Endothelial cell (in vitro differentiated cells): Measurements from ENCODE around the gene DAAM1. TPM values are rescaled to one million over a fixed set of nuclear protein-coding genes. Genes with fewer than 3 reads are reported as not detected.

Experiments used
- DNase-seq: peaks from one replicate; pipeline ENCODE4 v3.0.0; 2021; ENCODE audit warnings: low spot score
- H3K27ac Mint-ChIP-seq: one replicate; pipeline ENCODE4 v1.8.0; 2021; ENCODE audit warnings: mixed read lengths, inconsistent platforms; ENCODE audit not compliant: unreplicated experiment
- H3K27me3 Mint-ChIP-seq: one replicate; pipeline ENCODE4 v1.8.0; 2021; ENCODE audit warnings: mild to moderate bottlenecking, moderate library complexity, mixed read lengths, inconsistent platforms; ENCODE audit not compliant: unreplicated experiment
- H3K36me3 Mint-ChIP-seq: one replicate; pipeline ENCODE4 v1.8.0; 2021; ENCODE audit warnings: mild to moderate bottlenecking, low read depth, mixed read lengths, inconsistent platforms; ENCODE audit not compliant: unreplicated experiment
- H3K4me1 Mint-ChIP-seq: one replicate; pipeline ENCODE4 v1.8.0; 2021; ENCODE audit warnings: mild to moderate bottlenecking, mixed read lengths, inconsistent platforms; ENCODE audit not compliant: unreplicated experiment
- H3K4me3 Mint-ChIP-seq: one replicate; pipeline ENCODE4 v1.8.0; 2021; ENCODE audit warnings: mild to moderate bottlenecking, mixed read lengths, inconsistent platforms; ENCODE audit not compliant: unreplicated experiment
- H3K9me3 Mint-ChIP-seq: one replicate; pipeline ENCODE4 v1.8.0; 2021; ENCODE audit warnings: mixed read lengths, inconsistent platforms; ENCODE audit not compliant: unreplicated experiment
- CTCF ChIP-seq: fragments of 200-600 bp; sonication (generic); IDR thresholded peaks from one replicate; pipeline ENCODE4 v1.5.0; 2021; ENCODE audit warnings: antibody characterized with exemption; ENCODE audit not compliant: unreplicated experiment
- total RNA-seq: library from RNA; stranded (reverse); fragmentation: NEBNext Ultra II Directional; extraction: Animal tissue kit (Norgen Biotek cat#: 25700); gene quantifications from one replicate; pipeline ENCODE4 v1.2.1, GENCODE V29; 2021; ENCODE audit not compliant: unreplicated experiment

DAAM1 gene
- total RNA-seq, 1 donor from 2014 or later = 103 TPM

- H3K9me3 Mint-ChIP-seq = no peaks in the 10 kb centered on the region
- peaks cover 34% of the 10 kb centered on the region for H3K36me3 Mint-ChIP-seq
- TF ChIP-seq CTCF = no peak
- no peak for DNase-seq
- no peaks in the 10 kb centered on the region for H3K27me3 Mint-ChIP-seq
- H3K27ac Mint-ChIP-seq = no peak overlapping the region
- H3K4me1 Mint-ChIP-seq = peaks cover 30% of the 10 kb centered on the region
- H3K4me3 Mint-ChIP-seq = peak overlapping the region; percentile 53
Observed at GRCh38 chr14:59292028-59292427, 103.6 kb downstream of the DAAM1 start.

DNA sequence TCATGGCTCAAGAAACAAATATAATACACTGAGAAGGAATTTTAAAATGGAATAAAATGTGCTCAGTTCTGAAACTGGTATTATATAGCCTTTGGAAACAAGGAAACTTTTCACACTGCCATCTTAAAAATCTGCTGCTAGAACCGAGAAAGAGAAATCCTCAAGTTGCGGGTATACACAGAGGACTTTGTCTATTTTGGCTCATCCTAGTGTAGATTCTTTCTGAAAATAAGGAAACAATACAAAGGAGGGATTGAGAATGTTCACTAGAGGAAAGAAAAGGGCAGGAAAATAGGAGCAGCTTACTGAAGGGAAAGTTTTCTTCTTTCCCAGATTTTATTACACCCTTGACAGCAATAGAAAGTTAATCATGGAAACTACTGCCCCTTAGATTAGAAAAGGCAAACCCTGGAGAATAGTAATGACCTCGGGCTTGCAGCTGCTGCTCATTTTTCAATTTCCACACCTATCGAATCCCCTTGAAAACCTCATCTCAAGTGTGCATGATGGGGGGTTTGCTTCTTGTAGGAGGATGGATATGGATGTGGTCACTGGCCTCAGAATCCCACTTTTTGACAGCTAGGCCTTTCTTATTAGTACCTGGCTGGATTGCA is 104.6 kb downstream of the DAAM1 start:
- H3K36me3 Mint-ChIP-seq = peaks cover 31% of the 10 kb centered on the region
- H3K4me1 Mint-ChIP-seq = peaks cover 26% of the 10 kb centered on the region
- no peaks in the 10 kb centered on the region for H3K27me3 Mint-ChIP-seq
- H3K4me3 Mint-ChIP-seq = no peak overlapping the region
- H3K27ac Mint-ChIP-seq = no peak overlapping the region
- no peaks in the 10 kb centered on the region for H3K9me3 Mint-ChIP-seq
- DNase-seq = no peak
- TF ChIP-seq CTCF = no peak

DNA sequence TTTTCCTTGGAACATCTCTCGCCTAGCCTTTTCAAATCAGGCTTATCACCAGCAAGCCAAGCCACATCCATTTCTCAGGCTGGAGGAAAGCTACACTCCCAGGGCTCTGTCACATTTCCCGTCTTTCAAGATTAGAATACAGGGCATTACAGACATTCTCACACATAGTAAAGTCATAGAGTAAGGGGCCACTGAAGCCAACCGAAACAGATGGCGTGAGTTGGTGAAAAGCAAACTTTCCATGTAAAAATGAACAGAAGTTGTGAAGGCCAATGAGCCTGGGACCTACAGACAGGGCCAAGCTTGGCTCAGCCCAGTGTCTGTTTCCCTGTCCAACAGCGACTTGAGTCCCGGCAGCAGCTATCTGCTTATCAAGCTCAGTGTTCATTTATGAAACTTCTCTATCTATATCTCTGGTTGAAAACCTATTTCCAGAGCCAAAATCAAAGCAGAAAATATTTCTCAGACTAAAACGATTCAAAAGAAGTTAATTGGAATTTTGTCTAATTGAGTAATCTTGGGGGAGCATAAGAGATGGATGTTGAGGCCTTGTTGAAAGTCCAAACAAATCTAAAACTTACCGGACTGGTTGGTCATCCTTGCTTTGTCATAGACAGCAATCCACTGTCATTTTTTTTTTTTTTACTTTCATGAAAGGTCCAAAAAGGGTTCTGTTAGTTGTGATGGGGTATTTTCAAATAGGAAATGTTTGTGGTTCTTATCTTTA is 105.6 kb downstream of the DAAM1 start:
- TF ChIP-seq CTCF = no peak
- Mint-ChIP-seq H3K36me3 (peaks cover 24% of the 10 kb centered on the region), H3K4me3 (no peak overlapping the region), H3K9me3 (no peaks in the 10 kb centered on the region), H3K4me1 (peaks cover 20% of the 10 kb centered on the region), H3K27ac (no peak overlapping the region), H3K27me3 (no peaks in the 10 kb centered on the region)
- DNase-seq = no peak

DNA sequence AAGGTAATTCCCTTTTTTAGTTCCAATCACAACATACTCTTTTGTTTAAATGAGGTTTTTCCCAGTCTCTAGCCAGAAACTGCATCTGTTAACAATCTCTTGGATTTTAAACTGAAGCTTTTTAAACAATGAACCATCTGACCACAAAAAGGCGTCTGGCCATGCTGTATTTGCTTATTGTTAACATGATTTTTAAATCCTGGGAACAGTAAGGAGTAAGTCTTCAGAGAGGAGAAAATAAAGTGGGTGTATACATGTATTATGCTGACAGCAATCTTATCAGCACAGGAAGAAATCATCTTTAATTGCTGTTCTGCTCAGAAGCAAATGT is 106.2 kb downstream of the DAAM1 start:
- Mint-ChIP-seq H3K27me3 (no peaks in the 10 kb centered on the region), H3K36me3 (peaks cover 24% of the 10 kb centered on the region), H3K4me1 (peaks cover 18% of the 10 kb centered on the region), H3K27ac (no peak overlapping the region), H3K9me3 (no peaks in the 10 kb centered on the region), H3K4me3 (no peak overlapping the region)
- no peak for TF ChIP-seq CTCF
- DNase-seq = no peak

DNA sequence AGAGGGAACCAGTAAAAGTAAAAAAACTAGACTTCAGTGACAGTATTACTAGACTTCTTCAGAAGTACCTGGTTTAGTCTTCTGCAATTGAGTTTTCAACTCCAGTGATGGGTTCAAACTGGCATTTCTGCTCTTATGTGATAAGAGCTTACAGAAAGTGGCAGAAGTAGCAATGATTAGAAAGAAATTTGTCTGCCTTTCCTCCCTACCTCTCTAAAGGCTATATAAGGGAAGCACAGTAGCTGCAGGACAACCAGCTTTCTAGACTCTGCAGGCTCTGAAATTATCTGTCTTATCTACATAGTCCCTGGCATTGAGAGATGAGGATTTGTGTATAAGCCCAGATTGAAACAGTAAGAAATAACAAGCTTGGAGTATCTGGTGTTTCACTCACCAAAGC is 107.5 kb downstream of the DAAM1 start:
- Mint-ChIP-seq H3K4me1 (peaks cover 13% of the 10 kb centered on the region), H3K27me3 (no peaks in the 10 kb centered on the region), H3K4me3 (no peak overlapping the region), H3K9me3 (no peaks in the 10 kb centered on the region), H3K36me3 (peaks cover 19% of the 10 kb centered on the region), H3K27ac (no peak overlapping the region)
- DNase-seq = no peak
- no peak for TF ChIP-seq CTCF
